A204.1 (cell line): Measurements from ENCODE around the gene B4GALNT3.

Experiments
- FAIRE-seq: peaks from 2 replicates; lab custom pipeline; 2012; peaks lifted over from hg19 to GRCh38; lab: Jason Lieb, UNC

The B4GALNT3 gene

GRCh38 chr12:597926-598568 is 138.3 kb downstream of the B4GALNT3 start:
- no peak for FAIRE-seq

GRCh38 chr12:599756-600155 is 140.0 kb downstream of the B4GALNT3 start:
- no peak for FAIRE-seq

- no peak for FAIRE-seq
Measured at GRCh38 chr12:601976-602699, 142.4 kb downstream of the B4GALNT3 start.

- FAIRE-seq, result no peak
Measured at GRCh38 chr12:602700-603068, 142.9 kb downstream of the B4GALNT3 start.

- no peak for FAIRE-seq
Measured at GRCh38 chr12:604956-605355, 145.2 kb downstream of the B4GALNT3 start.

GRCh38 chr12:607541-608001 is 147.8 kb downstream of the B4GALNT3 start:
- no peak for FAIRE-seq

- no peak for FAIRE-seq
Measured at GRCh38 chr12:608413-608812, 148.7 kb downstream of the B4GALNT3 start.

GRCh38 chr12:608921-609320 is 149.2 kb downstream of the B4GALNT3 start:
- no peak for FAIRE-seq

- no peak for FAIRE-seq
Measured at GRCh38 chr12:611721-612120, 152.0 kb downstream of the B4GALNT3 start.

- no peak for FAIRE-seq
Measured at GRCh38 chr12:612293-612692, 152.6 kb downstream of the B4GALNT3 start.

GRCh38 chr12:612886-613285 is 153.1 kb downstream of the B4GALNT3 start:
- no peak for FAIRE-seq
